HEK293T (cell line): Measurements from ENCODE around the gene TIAM1.

Source experiments
- CTCF ChIA-PET: fragments of 350-600 bp; formaldehyde crosslinking; extraction: SDS; loops from one replicate; lab custom pipeline; 2021; ENCODE audit warnings: antibody characterized with exemption, inconsistent platforms; lab: Yijun Ruan, JAX
- POLR2A ChIA-PET: fragments of 350-600 bp; formaldehyde crosslinking; extraction: SDS; loops from one replicate; lab custom pipeline; 2020; ENCODE audit warnings: antibody characterized with exemption, inconsistent platforms; lab: Yijun Ruan, JAX
- DNase-seq: peaks from one replicate; pipeline ENCODE4 v3.0.0; 2012; ENCODE audit warnings: mixed read lengths; ENCODE audit errors: extremely low spot score
- ARNT ChIP-seq: fragments of 450-650 bp; IDR thresholded peaks from 2 replicates; pipeline ENCODE4 v1.6.1; 2017; ENCODE audit warnings: mild to moderate bottlenecking
- BHLHE40 ChIP-seq: fragments of 450-650 bp; IDR thresholded peaks from 2 replicates; pipeline ENCODE4 v1.6.1; 2016; ENCODE audit warnings: mild to moderate bottlenecking, moderate library complexity, borderline replicate concordance
- CTBP1 ChIP-seq: fragments of 450-650 bp; IDR thresholded peaks from 2 replicates; pipeline ENCODE4 v1.6.1; 2016; ENCODE audit warnings: borderline replicate concordance
- ELF4 ChIP-seq: fragments of 450-650 bp; IDR thresholded peaks from 2 replicates; pipeline ENCODE4 v1.6.1; 2017; ENCODE audit warnings: antibody characterized with exemption
- FOXA1 ChIP-seq: fragments of 450-650 bp; IDR thresholded peaks from 2 replicates; pipeline ENCODE4 v1.6.1; 2016; ENCODE audit warnings: mild to moderate bottlenecking
- FOXK2 ChIP-seq: fragments of 450-650 bp; IDR thresholded peaks from 2 replicates; pipeline ENCODE4 v1.6.1; 2016; ENCODE audit warnings: mild to moderate bottlenecking
- FOXM1 ChIP-seq: fragments of 450-650 bp; IDR thresholded peaks from 2 replicates; pipeline ENCODE4 v1.6.1; 2017; ENCODE audit warnings: mild to moderate bottlenecking, borderline replicate concordance
- HDGF ChIP-seq: fragments of 450-650 bp; IDR thresholded peaks from 2 replicates; pipeline ENCODE4 v1.6.1; 2017; ENCODE audit warnings: antibody characterized with exemption, borderline replicate concordance
- L3MBTL2 ChIP-seq: fragments of 450-650 bp; conservative IDR thresholded peaks from 2 replicates; pipeline ENCODE4 v1.6.1; 2016; ENCODE audit warnings: mild to moderate bottlenecking
- LEF1 ChIP-seq: fragments of 450-650 bp; IDR thresholded peaks from 2 replicates; pipeline ENCODE4 v1.6.1; 2017; ENCODE audit warnings: mild to moderate bottlenecking, borderline replicate concordance
- NFRKB ChIP-seq: fragments of 450-650 bp; IDR thresholded peaks from 2 replicates; pipeline ENCODE4 v1.6.1; 2016; ENCODE audit warnings: mild to moderate bottlenecking, moderate library complexity
- PKNOX1 ChIP-seq: fragments of 450-650 bp; IDR thresholded peaks from 2 replicates; pipeline ENCODE4 v1.6.1; 2016
- SP1 ChIP-seq: fragments of 450-650 bp; IDR thresholded peaks from 2 replicates; pipeline ENCODE4 v1.6.1; 2017
- SUZ12 ChIP-seq: fragments of 450-650 bp; IDR thresholded peaks from 2 replicates; pipeline ENCODE4 v1.6.1; 2016; ENCODE audit warnings: mild to moderate bottlenecking
- TARDBP ChIP-seq: fragments of 450-650 bp; IDR thresholded peaks from 2 replicates; pipeline ENCODE4 v1.6.1; 2016
- ZNF384 ChIP-seq: fragments of 450-650 bp; IDR thresholded peaks from 2 replicates; pipeline ENCODE4 v1.6.1; 2016

TIAM1 gene

GRCh38 chr21:31345136-31345535 lies 1.1 kb upstream of the TIAM1 start:
- POLR2A ChIA-PET: no interaction called here
- DNase-seq: no peak
- no peak for TF ChIP-seq PKNOX1
- TF ChIP-seq SP1: no peak
- no peak for TF ChIP-seq ZNF384
- TF ChIP-seq ARNT: no peak
- no peak for TF ChIP-seq L3MBTL2
- TF ChIP-seq FOXA1: no peak
- no peak for TF ChIP-seq SUZ12
- no peak for TF ChIP-seq FOXK2
- TF ChIP-seq ELF4: no peak
- TF ChIP-seq CTBP1: no peak
- no peak for TF ChIP-seq LEF1
- no peak for TF ChIP-seq TARDBP
- no peak for TF ChIP-seq NFRKB
- TF ChIP-seq HDGF: no peak
- TF ChIP-seq BHLHE40: no peak
- no peak for TF ChIP-seq FOXM1
- CTCF ChIA-PET: no interaction called here

DNA sequence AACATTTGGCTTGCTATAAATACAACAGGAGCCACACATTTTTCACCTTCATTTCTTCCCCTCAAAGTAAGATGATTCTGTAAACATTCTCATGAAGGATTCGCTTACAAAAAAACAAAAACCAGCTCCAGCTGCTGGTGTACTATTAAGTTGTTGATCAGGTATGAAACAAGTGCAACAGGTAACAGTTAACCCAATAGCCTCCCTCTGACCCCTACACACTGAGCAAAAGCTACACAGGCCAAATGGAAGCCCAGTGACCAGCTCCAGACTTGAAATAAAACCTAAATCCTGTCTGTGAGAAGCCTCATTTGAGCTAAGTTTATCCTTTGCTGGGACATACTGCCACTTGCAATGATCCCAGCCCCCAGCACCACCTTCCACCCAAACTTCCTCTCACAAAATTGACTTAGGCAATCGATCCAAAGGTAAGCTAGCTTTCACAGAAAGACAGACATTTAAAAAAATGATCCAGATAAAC lies 991 bp downstream of the TIAM1 start:
- CTCF ChIA-PET: interaction anchor here (1.0 to 1.1 kb wide), 2 partner anchors 29 to 238 kb away, joined by 3 to 4 read pairs; no protein-coding TSS in a partner anchor
- TF ChIP-seq HDGF (no peak), FOXM1 (no peak), TARDBP (no peak), ELF4 (no peak), SP1 (no peak), FOXK2 (no peak), CTBP1 (no peak), L3MBTL2 (no peak), PKNOX1 (no peak), ARNT (no peak), NFRKB (no peak), LEF1 (no peak), SUZ12 (no peak)
- POLR2A ChIA-PET: interaction anchor here (2.5 kb wide), 1 partner anchor 216 kb away, joined by 7 read pairs; no protein-coding TSS in a partner anchor

GRCh38 chr21:31342348-31342747 lies 1.7 kb downstream of the TIAM1 start:
- POLR2A ChIA-PET: interaction anchor here (2.5 kb wide), 1 partner anchor 217 kb away, joined by 7 read pairs; no protein-coding TSS in a partner anchor
- CTCF ChIA-PET: interaction anchor here (1.1 kb wide), 1 partner anchor 28 kb away, joined by 3 read pairs; no protein-coding TSS in a partner anchor
- DNase-seq: no peak

More for the DNA sequence above, 991 bp downstream of the TIAM1 start:
- no peak for DNase-seq

GRCh38 chr21:31340942-31341487 lies 3.0 kb downstream of the TIAM1 start:
- ChIA-PET POLR2A (no interaction called here), CTCF (no interaction called here)
- no peak for TF ChIP-seq ZNF384
- no peak for TF ChIP-seq FOXK2
- no peak for TF ChIP-seq ELF4
- no peak for TF ChIP-seq BHLHE40
- no peak for TF ChIP-seq FOXA1
- TF ChIP-seq HDGF: no peak
- TF ChIP-seq CTBP1: no peak
- no peak for TF ChIP-seq L3MBTL2
- TF ChIP-seq SP1: no peak
- TF ChIP-seq NFRKB: no peak
- no peak for TF ChIP-seq TARDBP
- TF ChIP-seq FOXM1: no peak
- no peak for TF ChIP-seq ARNT
- TF ChIP-seq LEF1: no peak
- TF ChIP-seq SUZ12: no peak
- TF ChIP-seq PKNOX1: no peak
- no peak for DNase-seq

More at GRCh38 chr21:31342348-31342747, 1.7 kb downstream of the TIAM1 start:
- TF ChIP-seq PKNOX1: no peak
- no peak for TF ChIP-seq NFRKB
- TF ChIP-seq CTBP1: no peak
- no peak for TF ChIP-seq BHLHE40
- TF ChIP-seq SP1: no peak
- no peak for TF ChIP-seq FOXM1
- no peak for TF ChIP-seq SUZ12
- TF ChIP-seq ELF4: no peak
- TF ChIP-seq TARDBP: no peak
- TF ChIP-seq LEF1: no peak
- no peak for TF ChIP-seq ARNT
- TF ChIP-seq L3MBTL2: no peak

GRCh38 chr21:31340514-31340913 lies 3.5 kb downstream of the TIAM1 start:
- no peak for DNase-seq
- ChIA-PET CTCF (no interaction called here), POLR2A (no interaction called here)
- TF ChIP-seq BHLHE40: no peak

- CTCF ChIA-PET: no interaction called here
- no peak for DNase-seq
- POLR2A ChIA-PET: interaction anchor here (0.5 kb wide), 1 partner anchor 19 kb away, joined by 3 read pairs; no protein-coding TSS in a partner anchor
- TF ChIP-seq CTBP1 (no peak), PKNOX1 (no peak), ELF4 (no peak), L3MBTL2 (no peak), SP1 (no peak), SUZ12 (no peak), NFRKB (no peak), LEF1 (no peak), FOXA1 (no peak), FOXM1 (no peak), FOXK2 (no peak), HDGF (no peak), ARNT (no peak), TARDBP (no peak), BHLHE40 (no peak), ZNF384 (no peak)
Measured at GRCh38 chr21:31339721-31340120, 4.3 kb downstream of the TIAM1 start.
